EH (cell line): ENCODE results near the gene KCNG1.
A peak's percentile ranks its signal among the peaks of the same experiment; 100 is the strongest.

Experiments
- DNase-seq: peaks from one replicate; pipeline ENCODE4 v3.0.0-alpha.2; 2015; ENCODE audit warnings: low read depth

Gene KCNG1

GRCh38 chr20:51013577-51014330, 9.2 kb downstream of the KCNG1 start:
- DNase-seq: no peak

- no peak for DNase-seq
Measured at GRCh38 chr20:51012357-51012756, 10.6 kb downstream of the KCNG1 start.

- DNase-seq: no peak
Measured at GRCh38 chr20:51011479-51011878, 11.4 kb downstream of the KCNG1 start.

- DNase-seq: no peak
Measured at GRCh38 chr20:51010932-51011331, 12.0 kb downstream of the KCNG1 start.

GRCh38 chr20:51010043-51010365, 12.9 kb downstream of the KCNG1 start:
- DNase-seq: no peak

DNA sequence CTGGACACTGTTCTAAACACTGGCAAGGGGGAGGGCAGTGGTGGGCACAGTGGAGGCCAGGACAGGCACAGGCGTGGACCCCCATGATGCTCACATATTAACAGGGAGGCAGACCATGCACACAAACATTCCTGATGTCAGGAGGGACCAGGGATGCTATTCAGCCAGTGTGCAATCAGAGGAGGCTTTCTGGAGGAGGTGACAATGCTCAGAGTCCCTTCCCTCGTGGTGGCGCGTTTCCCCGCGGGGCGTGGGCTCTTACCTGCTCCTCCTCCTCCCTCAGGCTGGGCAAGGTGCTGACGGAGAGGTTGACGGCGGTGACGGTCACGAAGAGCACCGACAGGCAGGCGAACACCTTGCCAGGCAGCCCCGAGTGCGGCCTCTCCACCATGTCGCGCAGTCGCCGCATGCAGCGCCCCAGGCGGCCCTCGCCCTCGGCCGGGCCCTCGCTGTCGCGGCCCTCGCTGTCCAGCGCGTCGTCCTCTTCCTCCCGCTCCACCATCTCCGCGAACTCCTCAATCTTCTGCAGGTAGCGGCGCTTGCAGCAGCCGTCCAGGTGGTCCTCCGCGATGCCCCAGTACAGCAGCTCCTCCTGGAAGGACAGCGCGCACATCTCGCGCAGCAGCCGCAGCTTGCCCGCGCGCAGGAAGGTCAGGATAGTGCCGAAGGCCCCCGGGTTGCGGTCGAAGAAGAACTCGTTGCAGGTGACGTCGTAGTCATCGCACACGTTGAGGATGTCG, 13.4 kb downstream of the KCNG1 start:
- no peak for DNase-seq

GRCh38 chr20:51008718-51009117, 14.2 kb downstream of the KCNG1 start:
- DNase-seq: no peak

DNA sequence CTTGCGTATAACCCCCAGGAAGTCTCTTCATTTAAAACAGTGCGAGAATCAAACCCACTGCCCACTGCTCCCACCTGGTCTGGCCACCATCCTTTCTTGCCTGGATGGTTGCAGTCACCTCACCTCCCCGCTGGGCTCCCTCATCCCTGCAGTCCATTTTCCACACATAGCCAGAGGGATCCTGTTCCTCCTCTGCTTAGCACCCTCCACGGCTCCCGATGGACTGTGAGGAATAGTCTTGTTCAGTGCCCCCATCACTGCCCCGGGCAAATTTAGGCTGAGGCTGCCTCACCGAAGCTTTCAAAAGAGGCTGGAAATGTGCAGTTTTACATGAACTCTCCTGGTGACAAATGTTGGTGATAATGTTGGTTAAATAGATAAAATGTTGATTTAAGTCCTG, 17.7 kb downstream of the KCNG1 start:
- DNase-seq: no peak

DNA sequence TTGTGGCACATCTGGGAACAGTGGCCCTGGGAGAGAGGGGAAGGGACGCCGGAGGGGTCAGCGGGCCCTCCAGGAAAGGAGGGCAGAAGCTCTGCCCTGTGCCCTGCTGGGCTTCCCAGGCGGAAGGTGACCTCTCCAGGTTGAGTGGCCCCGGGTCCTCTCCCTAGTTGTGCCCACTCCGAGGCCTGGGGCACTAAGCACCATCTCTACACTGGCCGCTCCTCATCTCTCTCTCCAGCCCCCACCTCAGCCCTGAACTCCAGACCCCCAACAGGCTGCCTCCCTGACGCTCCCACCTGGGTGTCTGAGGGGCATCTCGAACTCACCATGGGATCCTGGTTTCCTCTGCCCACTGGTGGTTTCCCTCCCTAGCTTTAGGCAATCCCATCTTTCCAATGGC, 18.1 kb downstream of the KCNG1 start:
- DNase-seq: no peak

DNA sequence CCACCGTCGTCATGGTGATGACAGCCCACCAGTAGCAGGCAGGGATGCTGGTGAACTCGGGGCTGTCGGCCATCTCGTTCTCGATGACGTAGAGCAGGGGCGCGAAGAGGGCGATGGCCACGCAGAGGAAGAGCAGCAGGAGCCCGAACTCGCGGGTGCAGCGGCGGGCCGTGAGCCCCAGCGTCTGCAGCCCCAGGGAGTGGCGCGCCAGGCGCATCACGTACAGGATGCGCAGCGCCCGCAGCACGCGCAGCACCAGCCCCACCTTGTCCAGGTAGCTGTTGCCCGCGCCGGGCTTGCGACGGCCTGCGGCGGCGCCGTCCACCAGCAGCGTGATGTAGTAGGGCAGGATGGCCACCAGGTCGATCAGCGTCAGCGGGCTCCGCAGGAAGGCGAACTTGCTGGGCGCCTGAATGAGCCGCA, 18.6 kb downstream of the KCNG1 start:
- no peak for DNase-seq

DNA sequence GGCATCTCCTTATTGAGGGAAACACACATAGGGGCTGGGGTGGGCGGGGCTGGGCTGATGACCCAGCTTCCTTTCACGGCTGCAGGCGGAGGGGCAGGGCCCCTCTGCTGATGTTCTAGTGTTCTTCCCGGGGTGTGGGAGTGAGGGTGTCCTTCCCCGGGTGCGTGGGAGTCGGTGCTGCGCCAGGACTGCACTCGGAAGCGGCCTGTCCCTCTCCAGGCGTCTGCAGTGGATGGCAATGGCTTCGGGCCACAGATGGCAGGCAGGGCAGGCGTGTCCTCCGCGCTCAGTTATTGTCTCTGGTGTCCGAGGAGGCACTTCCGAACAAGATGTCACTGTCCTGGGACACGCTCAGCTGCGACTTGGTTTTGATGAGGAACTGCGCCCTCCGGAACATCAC, 19.2 kb downstream of the KCNG1 start:
- no peak for DNase-seq

DNA sequence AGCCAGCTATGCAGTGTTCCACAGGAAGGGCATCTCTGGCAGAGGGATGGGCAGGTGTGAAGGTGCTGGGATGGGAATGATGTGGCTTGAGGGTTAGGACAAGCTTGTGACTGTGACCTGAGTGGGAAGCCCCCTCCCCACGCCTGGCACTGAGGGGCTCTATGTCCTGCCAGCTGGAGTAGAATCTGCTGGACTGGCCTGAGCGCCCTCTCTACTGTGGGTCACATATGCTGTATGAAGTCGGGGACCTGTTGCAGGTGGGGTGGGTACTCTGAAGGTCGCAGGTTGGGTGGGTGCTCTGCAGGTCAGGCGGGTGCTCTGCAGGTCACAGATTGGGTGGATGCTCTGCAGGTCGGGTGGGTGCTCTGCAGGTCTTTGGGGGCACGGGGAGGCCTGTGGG, 20.3 kb downstream of the KCNG1 start:
- DNase-seq: no peak

DNA sequence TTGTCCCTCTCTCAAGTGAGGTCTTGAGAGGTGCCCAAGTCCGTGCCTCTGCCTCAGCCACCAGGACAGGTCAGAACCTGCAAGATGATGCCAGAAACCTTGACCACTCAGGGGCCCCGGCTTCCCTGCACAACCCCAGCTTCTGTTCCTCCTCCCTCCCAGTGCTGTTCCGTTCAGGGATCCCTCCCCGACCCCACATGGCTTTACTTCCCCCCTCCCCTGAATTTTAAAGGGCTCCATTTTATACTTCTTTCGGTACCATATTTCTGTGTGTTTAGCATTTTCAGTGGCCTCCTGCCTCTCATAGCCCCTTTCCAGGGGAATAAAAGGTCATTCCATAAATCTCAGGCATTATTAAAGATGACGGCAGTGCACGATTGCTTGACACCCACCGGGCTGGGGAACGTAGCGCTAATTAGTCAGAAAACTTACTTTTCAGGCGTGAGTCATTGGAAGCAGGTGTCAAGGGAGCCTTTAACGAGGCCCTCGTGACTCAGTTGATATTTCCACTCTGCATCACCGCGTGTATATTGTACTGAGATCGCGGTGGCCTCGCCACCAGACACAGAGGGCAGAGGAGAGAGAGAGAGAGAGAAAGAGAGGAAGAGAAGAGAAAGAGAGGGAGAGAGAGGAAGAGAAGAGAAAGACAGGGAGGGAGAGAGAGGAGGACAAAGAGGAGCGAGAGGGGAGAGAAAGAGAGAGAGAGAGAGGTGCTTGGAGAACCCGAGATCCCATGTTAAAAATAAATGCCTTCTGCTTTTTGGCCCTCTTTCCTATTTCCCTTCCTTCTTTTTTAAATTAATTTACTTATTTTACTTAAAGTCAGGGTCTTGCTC, 21.3 kb downstream of the KCNG1 start:
- no peak for DNase-seq

- no peak for DNase-seq
Measured at GRCh38 chr20:50999355-50999754, 23.6 kb downstream of the KCNG1 start.

DNA sequence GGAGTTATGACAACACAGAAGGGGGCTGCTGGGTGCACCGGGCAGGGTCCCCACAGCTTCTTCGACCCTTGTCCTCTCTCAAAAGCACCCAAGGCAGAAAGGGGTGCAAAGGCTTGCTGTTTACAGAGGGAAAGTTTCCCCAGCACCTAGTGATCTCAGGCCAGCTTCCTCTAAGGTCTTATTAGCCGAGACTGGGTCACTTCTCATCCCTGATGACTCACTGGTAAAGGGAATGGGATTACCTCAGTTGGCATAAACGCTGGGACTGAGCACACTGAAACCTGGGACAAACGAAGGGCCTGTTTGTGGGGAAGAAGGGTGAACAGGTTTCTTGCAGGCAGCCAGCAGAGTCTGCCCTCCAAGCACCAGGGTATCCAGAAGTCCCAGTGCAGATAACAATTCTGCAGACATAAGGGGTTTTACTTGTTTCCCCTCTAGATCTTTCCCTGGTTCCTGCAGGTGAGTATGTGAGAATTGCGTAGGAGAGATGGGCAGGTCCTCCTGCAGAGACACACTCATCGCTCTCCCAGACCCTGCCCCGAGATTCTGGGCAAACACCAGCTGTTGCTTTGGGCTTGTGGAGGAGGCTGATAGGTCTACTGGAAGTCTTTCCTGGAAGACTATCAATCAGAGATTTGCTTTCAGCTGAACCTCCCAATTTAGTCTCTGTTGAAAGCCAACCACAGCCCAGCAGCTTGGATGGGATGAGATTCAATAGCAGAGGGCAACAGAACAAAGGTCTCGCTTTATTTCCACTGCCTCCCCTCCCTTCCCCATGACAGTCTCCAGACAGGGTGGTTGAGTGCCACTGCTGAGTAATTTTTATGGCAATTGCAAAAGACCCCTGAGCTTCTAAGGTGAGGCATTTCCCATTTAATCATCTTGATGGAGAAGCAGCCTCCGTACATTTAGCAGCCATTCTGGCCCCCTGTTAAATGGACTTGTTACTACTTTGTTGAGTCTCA, 25.7 kb downstream of the KCNG1 start:
- DNase-seq: peak; percentile 58

DNA sequence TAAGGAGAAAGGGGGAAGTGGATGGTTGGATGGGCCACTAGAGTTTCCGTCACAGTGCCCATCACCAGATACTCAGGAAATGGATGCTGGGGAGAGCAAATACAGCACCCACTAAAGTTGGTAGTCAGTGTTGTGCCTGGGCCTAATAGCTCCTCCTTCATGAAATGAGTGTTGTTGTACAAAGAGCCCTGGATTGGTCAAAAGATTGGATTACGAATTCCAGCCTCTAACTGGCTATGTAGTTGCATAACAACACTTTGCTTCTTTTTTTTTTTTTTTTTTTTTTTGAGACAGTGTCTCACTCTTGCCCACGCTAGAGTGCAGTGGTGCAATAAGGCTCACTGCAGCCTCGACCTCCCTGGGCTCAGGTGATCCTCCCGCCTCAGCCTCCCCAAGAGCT, 27.4 kb downstream of the KCNG1 start:
- DNase-seq: peak; percentile 62

DNA sequence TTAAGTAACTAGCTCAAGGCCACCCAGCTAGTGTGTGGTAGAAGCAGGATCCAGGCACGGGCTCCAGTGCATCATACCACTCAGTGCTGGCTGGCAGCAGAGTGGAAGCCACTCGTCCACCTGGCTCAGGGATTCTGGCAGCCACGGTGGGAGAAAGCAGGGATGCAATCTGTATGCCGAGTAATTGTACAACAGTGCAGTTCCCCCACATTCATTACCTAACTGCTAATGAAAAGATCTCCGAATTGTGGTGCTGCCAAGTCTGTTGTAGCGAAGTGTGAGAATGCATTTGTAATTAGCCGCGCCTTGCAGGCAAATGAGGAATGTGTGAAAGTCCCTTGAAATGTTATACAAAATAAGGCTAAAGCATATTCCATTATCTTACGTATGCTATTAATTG, 29.0 kb downstream of the KCNG1 start:
- no peak for DNase-seq

DNA sequence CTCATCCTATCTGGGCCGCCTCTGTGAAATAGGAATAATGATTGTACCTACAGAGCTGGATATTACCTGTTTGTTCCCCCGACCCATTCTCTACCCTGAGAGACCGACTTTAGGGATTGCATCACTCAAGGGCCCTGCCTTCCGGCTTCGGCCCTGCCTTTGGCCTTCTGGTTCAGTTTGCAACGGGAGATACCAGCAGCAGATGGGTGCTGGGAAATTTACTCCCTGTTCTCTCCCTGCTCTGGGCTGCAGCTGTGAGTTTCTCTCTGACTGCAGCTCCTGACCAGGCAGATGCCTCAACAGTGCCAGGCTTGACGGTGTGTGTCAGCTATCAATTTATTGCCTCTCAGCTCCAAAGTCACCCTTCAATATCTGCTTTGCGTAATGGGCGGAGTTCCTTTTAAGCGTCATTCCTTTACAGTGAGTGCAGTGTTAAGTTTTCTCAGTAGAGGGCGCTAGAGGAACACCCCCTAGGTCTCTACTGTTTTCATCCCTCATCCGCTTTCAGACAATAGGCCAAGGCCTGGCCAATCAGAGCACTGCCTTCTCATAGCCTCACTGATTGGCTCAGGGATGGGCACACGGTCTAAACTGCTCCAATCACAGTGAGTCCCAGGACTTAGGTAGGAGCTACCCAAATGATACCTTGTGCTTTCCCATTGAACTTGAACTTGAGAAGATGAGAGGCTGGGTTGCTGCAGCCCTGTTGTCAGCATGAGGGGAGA, 30.0 kb downstream of the KCNG1 start:
- DNase-seq: peak; percentile 72

DNA sequence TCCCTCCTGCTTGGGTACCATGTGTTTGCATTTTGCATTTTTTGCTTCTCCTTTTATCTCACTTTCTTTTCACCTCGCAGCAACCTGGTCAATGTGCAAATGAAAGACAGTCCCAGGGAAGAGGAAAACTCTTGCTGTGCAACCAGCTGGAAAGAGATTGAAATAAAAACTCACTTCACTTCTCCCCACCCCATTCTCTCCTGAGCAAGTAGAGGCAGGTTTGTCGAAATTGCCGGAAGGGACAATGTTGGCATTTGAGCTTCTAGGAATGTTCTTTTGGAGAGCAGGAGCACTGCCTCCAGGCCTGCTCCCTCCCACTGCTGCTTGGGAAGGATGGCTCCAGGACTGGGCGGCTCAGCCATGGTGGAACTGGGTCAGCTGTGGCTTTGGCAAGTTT, 30.6 kb downstream of the KCNG1 start:
- no peak for DNase-seq

DNA sequence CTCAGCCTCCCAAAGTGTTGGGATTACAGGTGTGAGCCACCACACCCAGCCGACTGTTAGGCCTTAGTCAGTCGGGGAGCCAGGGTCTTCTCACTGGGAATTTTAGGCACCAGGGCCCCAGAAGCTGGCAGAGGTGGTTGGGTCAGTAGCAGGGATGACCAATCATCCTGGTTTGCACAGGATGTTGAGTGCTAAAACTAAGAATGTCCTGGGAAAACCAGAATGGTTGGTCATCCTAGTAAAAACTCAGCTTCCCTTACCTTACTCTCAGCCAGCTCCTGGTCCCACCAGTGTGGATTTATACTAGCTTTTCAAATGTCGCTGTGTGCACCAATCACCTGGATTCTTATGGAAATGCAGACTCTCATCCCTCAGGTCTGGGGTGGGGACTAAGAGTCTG, 31.8 kb downstream of the KCNG1 start:
- DNase-seq: peak; percentile 48
